A673 (cell line): ENCODE results near the gene BTRC.

Experiments
- CTCF ChIP-seq: fragments of 300-800, 200-600 bp; sonication (generic); conservative IDR thresholded peaks from 2 replicates; pipeline ENCODE4 v1.5.1; 2017; ENCODE audit warnings: low read depth, mild to moderate bottlenecking, antibody characterized with exemption, low read length, moderate library complexity, mixed read lengths
- EZH2 ChIP-seq: fragments of 200-600 bp; sonication (generic); IDR thresholded peaks from 2 replicates; pipeline ENCODE4 v1.6.1; 2017; ENCODE audit warnings: borderline replicate concordance, low read depth, mild to moderate bottlenecking, mixed read lengths, antibody characterized with exemption, low read length; ENCODE audit not compliant: poor library complexity, severe bottlenecking

- no peak for TF ChIP-seq EZH2
- TF ChIP-seq CTCF: no peak
These were observed 223.3 kb downstream of the BTRC start for GRCh38 chr10:101577121-101577871.
